ENCODE data around the gene EBF4.

The EBF4 gene

DNA sequence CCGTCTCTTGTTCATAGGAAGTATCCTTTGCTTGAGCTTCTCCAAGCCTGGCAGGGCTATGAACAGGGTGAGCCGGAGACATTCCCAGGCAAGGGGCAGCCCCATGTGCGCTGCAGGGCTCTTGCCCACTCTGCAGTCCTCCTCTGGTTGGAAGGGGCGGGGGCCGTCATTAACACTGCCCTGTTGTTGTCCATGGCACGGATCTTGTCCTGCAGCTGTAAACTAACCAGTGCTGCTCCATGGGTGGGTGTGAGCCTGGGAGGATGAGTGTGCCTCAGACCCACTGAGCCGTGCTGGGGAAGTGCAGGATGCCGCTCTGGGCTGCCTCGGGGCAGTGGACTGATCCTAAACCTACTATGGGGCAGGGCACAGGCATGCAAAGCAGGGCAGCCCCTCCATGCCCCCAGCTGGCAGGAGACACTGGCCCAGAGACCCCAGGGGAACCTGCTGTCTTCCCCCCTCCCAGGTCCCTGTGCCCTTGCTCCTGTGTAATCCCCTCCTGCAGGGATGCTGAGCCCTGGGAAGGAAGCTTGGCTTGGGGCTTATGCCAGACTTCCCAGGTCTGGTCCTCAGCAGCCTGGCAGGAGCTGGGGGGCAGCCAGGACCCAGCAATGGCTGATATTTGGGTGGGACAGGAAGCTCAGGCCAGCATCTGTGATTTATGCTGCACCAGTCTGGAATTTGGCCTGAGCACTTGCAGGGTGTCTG is 8.5 kb downstream of the EBF4 start:
- DNase-seq (ENCODE audit: low read depth in 3 of 3), result no peak

DNA sequence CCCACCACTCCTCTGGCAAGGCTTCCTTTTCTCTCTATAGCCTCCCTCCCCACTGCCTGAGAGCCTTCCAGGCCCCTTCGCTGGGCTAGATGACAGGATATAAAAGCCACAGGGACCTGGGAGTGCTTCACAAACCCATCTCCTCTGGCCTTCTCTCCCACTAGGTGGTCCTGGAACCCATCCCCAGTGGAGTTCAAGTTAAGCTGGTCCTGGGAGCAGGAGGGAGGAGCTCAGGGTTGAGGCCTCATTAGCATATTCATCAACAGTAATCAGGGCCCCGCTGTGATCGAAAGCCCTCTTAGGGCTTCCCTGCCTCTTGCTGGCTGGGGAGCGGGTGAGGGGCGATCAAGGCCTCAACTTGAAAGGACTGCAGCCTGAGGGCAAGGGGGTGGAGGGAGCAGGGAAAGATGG is 9.1 kb downstream of the EBF4 start:
- no peak for DNase-seq (ENCODE audit: low read depth in 3 of 3)

DNA sequence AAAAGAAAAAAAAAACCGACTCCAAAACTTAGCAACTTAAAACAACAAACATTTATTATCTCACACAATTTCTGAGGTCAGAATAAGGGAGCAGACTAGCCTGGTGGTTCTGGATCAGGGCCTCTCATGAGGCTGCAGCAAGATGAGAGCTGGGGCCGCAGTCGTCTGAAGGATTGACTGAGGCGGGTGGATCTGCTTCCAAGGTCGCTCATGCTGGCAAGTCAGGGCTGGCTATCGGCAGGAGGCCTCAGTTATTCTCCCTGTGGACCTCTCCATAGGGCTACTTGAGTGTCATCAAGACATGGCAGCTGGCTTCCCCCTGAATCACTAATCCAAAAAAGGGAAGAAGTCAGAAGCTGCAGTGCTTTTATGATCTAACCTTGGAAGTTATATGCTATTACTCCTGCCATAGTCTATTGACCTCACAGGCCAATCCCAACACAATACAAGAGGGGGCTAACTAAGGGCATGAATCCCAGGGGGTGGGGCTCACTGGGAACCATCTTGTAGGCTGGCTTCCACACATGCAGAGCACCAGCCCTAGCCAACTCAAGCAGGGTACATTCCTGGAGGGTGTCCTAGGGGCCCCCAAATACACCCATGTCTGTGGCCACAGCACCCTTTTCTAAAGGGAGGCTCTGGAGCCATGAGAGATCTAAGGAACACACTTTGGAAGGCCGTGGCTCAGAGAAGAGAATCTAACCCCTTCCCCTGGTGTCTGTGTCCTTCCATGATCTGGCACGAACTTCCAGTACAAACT is 11.3 kb downstream of the EBF4 start:
- DNase-seq (ENCODE audit: low read depth in 3 of 3), result no peak

DNA sequence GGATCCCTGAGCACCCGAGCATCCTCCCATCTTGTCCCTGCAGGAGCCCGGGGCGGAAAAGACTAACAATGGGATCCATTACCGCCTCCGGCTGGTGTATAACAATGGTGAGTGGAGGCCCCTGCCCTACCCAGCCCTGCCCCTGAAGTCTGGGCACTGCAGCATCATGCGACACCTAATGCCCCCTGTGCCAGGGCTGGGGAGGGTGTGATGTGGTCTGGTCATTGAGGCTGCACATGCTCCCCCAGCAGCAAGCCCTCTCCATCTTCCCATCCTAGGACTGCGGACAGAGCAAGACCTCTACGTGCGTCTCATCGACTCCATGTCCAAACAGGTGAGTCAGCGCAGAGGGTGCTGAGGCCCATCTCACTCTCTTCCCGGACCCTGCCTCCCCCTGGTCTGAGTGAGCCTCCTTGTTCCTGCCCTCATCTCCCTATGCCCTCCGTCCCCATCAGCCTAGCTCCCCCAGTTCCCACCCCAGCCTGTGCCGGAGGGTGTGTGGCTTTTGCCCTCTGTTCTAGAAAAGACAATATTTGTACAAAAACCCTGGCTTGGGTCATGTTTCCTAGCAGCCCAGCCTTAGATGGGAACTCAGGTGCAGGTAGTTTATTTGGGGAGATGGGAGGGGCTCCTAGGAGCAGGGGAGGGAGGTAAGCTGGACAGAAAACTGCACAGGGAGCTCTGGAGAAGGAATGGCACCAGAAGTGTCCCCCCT is 13.5 kb downstream of the EBF4 start:
- no peak for DNase-seq (ENCODE audit: low read depth in 3 of 3)

DNA sequence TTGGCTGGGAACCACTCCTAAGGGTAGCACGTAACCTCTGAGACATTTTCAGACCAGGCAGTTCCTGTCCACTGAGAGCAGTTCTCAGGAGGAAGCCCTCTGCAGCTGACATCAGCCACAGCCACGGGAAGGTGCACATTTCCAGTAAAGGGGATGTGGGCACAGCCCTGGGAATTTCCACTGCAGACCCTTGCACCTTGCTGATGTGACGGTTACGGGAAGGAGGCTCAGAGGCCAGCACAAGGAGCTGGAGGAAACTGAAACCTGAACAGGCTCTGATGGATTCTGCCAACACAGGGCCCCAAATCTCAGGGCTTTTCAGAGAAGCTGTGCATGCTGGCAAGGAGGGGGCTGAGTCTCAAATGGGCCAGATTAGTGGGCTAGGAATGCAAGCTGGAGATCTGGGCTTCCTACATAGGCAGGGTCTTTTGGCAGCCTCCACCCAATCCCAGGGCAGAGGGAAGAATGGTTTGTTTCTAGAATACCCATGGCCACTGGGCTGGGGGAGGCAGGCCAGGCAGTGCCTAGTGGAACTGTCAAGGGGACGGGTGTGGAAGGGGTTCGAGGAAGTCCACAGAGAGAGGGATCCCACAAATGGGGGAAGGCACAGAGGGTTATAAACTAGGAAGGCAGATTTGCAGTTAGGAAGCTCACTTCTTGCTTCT is 14.2 kb downstream of the EBF4 start:
- DNase-seq (ENCODE audit: low read depth in 3 of 3), result no peak

DNA sequence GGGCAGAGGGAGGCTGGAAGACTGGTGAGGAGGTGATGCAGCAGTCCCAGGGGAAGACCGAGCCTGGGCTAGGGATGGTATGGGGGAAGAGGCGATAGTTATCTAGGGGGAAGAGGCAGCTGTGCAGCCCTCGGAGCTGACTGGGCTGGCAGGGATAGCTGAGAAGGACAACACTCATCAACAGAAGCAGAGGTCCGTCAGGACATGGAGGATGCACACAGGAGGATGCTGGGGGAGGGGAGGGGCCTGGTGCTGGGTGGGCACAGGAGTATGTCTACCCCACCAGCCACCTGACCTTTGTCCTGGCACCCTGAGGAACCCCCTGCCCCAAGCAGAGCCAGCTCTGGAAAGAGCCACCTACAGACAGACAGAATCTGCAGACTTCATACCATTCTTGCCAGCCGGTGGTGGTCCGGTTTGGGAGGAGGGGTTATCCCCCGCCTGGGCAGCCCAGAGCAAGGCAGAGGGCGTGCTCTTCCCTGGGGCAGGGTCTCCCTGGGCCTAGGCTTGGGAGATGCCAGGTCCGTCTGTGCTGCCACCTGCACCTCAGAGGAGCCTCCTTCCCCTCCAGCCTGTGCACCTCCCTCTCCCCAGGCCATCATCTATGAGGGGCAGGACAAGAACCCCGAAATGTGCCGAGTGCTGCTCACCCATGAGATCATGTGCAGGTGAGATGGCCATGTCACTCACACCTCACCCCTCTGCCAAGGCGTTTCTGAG is 14.9 kb downstream of the EBF4 start:
- no peak for DNase-seq (ENCODE audit: low read depth in 3 of 3)

DNA sequence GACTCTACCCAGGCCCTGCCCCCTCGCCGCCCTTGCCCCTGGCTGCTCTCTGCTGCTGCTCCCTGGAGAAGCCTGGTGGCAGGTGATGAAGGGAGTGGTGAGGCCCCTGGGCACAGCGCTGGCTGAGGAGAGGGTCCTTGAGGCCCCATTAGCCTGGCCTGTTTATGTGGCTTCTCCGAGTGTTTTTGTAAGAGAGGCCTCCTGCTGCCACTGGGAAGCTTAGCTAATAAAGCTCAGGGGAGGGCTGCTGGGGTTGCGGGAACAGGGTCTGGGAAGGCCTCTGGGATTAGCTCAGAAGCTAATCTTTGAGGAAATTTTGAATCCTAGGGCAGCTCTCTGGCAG is 15.5 kb downstream of the EBF4 start:
- no peak for DNase-seq (ENCODE audit: low read depth in 3 of 3)

DNA sequence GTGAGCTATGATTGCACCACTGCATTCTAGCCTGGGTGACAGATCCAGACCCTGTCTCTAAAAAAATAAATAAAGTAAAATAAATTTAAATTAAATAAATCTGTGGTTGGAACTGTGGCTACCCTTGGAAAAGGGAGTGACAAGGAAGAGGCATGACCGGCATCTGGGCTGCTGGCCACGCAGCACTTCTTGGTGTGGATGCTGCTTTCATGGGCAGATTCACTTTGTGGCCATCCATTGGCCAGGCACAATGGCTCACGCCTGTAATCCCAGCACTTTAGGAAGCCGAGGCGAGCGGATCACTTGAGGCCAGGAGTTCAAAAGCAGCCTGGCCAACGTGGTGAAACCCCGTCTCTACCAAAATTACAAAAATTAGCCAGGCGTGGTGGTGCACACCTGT is 16.1 kb downstream of the EBF4 start:
- DNase-seq (ENCODE audit: low read depth in 3 of 3), result no peak

DNA sequence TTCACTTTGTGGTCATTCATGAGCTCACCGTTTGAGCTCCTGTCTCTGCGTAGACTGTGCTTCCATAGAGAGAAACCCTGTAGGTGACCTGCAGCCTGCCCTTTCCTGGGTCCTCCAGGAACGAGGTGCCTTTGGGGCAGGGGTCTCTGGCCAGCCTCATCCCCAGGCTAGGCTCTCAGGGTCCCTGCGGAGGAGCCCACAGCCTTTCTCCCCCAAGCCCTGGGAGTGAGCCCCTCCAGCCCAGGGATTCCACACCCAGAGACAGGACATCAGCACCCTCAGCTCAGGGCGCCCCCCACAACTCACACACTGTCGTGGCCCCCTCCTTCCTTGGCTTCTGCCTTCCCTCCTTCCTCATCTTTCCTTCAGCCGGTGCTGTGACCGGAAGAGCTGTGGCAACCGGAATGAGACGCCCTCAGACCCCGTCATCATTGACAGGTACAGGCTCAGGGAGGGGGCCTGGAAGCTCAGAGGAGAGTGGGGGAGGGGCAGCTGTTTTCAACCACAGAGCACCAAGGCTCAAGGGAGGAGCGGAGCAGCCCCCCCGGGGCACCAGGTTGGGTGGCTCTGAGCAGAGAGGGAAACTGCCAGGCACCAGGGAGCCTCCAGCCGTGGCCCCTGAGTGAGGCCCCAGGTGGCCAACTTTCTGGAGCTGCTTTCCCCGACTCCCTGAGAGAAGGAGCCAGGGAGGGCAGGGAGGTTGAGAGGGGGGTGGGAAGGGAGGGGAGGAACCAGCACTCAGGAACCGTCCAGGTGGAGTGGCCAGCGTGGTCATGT is 16.8 kb downstream of the EBF4 start:
- DNase-seq (ENCODE audit: low read depth in 3 of 3), result no peak

DNA sequence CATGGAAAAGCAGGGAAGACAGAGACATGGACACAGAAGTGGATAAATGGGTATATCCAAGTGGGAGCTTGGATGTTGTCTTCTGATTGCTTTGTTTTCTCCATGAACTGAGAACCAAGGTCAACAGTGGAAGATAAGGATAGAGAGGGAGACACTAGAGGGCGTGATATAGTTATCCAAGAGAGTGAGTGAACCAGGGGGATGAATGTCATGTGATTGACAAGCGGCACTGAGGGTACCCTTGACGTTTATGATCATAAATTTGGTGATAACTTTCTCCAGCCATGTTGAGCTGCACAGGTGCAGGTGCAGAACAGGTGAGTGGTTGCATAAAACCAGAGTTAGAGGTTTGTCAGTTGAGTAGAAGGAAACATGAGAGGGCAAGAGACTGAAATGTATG is 20.7 kb downstream of the EBF4 start:
- no peak for DNase-seq (ENCODE audit: low read depth in 3 of 3)

DNA sequence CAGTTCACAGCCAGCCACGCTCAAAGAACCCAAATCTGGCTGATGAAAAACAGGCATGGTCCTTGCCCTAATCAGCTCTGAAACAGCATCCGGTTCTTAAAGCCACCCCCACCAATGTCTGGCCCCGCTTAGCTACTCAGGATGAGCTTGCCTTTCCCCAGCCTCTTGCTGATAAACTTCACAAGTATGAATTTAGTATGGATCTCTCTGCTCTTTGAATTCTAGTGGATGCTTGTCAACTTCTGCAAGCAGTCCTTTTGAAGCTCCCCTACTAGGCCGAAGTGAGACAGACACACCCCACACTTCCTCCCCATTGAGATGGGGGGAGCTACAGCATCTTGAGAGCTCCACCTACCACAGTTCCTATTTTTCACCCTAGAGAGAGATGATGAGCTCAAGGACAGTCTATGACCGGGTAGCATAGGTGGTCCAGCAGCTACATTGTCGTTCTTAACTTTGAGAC is 36.7 kb downstream of the EBF4 start:
- DNase-seq (ENCODE audit: low read depth in 3 of 3), result no peak

DNA sequence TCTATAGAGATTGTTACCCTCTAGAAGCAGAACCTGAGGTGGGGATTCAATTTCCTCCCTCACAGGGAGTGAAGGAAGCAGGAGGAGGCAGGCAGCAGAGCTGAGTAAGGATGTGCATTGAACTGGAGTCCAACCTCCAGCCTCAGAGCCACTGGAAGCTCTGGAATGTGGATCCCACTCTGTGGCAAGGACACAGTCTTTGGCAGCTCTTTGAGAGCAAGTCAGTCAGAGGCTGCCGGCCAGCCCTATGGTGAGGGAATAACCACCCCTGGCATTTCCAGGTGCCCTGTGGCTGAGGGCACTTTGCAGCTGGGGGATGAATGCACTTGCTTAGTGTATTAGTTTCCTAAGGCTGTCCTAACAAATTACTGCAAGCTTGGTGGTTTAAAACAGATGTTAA is 37.2 kb downstream of the EBF4 start:
- DNase-seq (ENCODE audit: low read depth in 3 of 3), result no peak

DNA sequence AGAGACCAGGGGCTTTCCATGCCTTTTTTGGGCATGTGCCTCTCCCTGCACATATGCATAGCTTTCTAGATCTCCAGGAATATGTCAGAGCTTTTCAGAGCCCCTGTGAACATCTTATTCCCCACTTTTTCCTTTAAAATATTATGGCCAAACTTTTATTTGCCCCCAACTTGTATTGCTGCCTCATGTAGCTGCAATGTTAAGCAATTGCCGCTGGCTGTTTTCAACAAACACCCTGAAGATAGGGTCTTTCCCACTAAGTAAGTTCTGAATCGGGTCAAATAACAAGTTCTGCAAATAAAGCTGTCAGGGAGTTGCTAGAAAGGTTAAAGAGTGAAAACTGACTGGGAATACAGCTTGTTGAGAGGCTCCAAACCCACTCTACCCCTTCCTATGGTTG is 42.3 kb downstream of the EBF4 start:
- no peak for DNase-seq (ENCODE audit: low read depth in 3 of 3)

DNA sequence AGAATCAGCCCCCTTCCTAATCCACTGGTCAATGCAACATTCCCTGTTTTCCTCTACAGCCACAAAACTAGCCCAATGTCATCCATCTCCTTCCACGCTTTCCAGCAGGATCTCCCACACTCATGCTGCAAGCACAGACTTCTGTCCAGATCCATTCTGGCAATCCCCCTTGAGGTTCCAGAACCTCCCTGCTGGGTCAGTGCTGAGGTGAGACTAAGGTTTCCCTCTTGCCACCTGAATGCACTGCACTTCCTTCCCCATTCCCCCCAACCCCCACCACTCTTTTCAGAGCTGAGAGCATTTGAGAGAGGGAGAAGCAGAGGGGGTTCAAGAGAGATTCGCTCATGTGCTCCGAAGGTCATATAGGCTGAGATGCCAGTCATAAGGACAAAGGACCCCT is 43.9 kb downstream of the EBF4 start:
- DNase-seq (ENCODE audit: low read depth in 3 of 3), result no peak

DNA sequence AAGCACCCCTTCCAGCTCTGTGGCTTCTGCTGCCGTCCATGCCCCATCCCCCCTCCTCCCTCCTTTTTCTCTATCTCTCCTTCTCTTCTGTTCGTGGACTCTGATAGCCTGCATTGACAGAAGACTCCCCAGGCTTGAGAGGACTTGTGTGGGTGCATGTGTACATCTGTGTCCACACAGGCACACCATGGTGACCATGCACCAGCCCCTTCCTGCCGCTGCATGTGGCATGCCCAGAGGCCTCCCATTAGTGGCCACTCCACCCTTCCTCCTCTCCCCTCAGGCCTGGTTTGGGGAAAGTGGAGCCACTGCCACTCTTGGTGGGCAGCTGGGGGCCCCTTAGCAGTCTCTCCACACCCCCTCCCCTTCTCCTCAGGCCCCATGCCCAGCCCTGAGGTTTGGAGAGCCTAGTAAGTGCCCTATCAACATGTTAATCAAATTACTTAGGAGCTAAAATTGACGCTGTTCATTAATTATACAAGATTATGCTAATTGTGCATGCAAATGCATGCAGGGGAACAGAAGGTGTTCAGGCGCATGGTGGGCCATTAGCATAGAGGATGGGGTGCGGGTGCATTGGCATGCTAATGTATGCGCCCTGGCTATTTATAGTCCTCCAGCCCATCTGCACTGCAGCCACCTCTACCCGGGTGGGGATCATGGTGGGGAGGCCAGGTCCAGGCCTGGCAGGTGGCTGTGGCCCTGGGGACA is 45.9 kb downstream of the EBF4 start:
- DNase-seq (ENCODE audit: low read depth in 3 of 3), result no peak

DNA sequence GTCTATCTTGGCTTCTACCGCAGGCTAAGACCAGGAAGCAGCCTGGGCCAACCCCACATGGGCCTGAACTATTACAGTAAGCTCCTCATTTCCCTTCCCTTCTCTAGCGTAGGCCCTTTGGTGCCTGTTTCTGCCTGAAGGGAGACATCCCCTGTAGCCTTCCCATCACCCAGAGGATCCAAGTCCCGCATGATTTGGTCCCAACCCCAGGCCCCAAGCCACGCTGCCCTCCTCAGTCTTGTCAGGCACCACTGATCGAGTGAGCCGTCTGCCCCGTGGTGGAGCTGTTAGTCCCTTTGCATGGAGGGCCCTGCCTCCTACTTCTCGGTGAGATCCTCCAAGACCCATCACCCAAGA is 46.4 kb downstream of the EBF4 start:
- DNase-seq (ENCODE audit: low read depth in 3 of 3), result no peak

DNA sequence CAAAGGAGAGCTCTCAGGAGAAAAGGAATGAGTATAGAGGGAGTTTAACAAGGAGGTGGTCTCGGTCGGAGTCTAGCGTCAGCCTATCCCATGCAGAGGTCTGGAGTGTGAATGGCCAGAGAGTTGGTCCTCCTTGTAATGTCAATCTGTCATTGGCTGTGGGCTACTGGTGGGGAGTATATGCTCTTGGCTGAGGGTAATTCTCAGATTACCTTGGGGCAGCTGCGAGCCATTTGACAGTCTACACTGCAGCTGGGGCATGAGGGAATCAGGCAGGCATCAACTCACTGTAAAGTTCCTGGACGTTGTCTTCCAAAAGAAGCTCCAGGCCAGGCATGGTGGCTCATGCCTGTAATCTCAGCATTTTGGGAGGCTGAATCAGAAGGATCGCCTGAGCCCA is 48.1 kb downstream of the EBF4 start:
- no peak for DNase-seq (ENCODE audit: low read depth in 3 of 3)

DNA sequence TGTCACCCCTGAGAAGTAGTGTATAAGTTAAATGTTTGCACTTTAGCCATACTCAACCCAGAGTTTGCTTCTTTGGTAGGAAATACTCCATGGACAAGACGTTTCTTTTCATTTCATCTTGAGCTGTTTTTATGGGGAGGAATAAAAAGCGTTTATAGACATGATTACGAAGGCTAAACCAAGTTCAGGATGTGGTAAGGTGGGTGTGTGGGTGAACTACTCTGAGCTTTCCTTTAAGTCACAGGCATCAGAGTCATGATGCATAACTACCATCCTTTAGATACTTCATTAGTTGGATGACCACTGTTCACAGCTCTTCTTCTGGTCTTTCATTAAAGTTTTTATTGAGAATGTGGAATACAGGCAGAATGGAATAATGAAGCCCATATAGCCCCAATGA is 48.9 kb downstream of the EBF4 start:
- DNase-seq (ENCODE audit: low read depth in 3 of 3), result peak in 1 of 3 experiments; percentile 32

DNA sequence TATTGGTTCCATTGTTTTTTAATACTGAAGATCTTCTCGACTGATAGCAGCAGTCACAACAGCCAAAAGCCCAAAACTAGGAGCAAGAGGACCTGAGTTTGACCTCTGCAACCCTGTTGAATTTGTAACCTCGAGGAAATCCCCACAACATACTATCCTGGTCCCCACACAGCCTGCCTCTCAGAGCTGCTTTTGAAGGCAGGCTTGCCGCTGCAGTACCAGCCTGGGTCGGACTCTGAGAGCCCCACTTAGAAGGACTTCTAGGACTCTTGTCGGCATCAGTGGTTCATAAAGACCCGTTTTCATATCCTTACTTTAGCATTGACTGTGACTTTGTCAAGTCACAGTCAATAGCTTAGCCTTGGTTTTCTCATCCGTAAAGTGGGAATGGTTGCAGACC is 49.3 kb downstream of the EBF4 start:
- DNase-seq (ENCODE audit: low read depth in 3 of 3), result no peak

DNA sequence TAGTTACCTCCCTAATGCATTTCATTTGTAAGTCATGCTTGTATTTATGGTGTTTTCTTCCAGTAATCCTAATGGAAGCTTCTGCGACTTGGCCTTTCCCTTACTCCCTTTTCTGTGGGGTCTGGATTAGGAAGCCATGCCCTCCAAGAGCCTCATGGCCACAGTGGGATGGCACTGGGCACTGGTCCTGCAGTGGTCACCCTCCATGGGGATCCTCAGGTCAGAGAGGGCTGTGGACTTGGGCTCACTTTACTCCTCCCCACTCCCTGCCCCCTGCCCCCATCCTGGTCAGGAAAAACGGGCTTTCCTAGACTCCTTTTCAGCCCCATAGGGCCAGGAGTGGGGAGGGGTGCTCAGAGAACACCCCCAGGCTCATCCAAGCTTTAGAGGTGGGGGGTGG is 49.9 kb downstream of the EBF4 start:
- DNase-seq (ENCODE audit: low read depth in 3 of 3), result no peak
